ENCODE measurements around the gene TMOD3.

TMOD3 gene

GRCh38 chr15:51955504-51955903 is 126.1 kb downstream of the TMOD3 start:
- Histone ChIP-seq H3K27ac (ENCODE audit: extremely low read depth, low read depth, low read length) (no peak overlapping the region), H3K4me3 (ENCODE audit: low read depth, low read length) (no peak overlapping the region), H3K9me3 (ENCODE audit: control insufficient read depth, insufficient read depth, low read depth, low read length) (no peaks in the 10 kb centered on the region), H3K4me1 (ENCODE audit: control insufficient read depth, insufficient read depth, low read length) (no peaks in the 10 kb centered on the region), H3K36me3 (ENCODE audit: control insufficient read depth in 2 of 2, insufficient read depth in 1 of 2, low read length in 2 of 2) (peaks cover 32 to 68% of the 10 kb centered on the region in 2 experiments)
- ChIA-PET CTCF (no interaction called here), POLR2A (interaction anchor here (0.6 kb wide), 1 partner anchor 64 kb away, joined by 3 read pairs; no protein-coding TSS in a partner anchor)
- TF ChIP-seq ZNF561 (tag by site-specific recombination; IDR thresholded peaks at IDR 0.05; ENCODE audit: borderline replicate concordance) (no peak), SP7 (tag by site-specific recombination; IDR thresholded peaks at IDR 0.05) (no peak), ZNF138 (tag by site-specific recombination; IDR thresholded peaks at IDR 0.05; ENCODE audit: borderline replicate concordance) (no peak), ZBTB11 (tag by site-specific recombination; conservative IDR thresholded peaks at IDR 0.05; ENCODE audit: low read depth) (no peak), KLF16 (tag by site-specific recombination; IDR thresholded peaks at IDR 0.05) (no peak), YY2 (tag by site-specific recombination; IDR thresholded peaks at IDR 0.05) (no peak), ZBTB7A (tag by site-specific recombination; IDR thresholded peaks at IDR 0.05; ENCODE audit: low read depth) (no peak), ZSCAN23 (tag by site-specific recombination; IDR thresholded peaks at IDR 0.05) (no peak), ZNF362 (tag by site-specific recombination; IDR thresholded peaks at IDR 0.05) (no peak), ZNF473 (tag by site-specific recombination; IDR thresholded peaks at IDR 0.05) (no peak), PRDM6 (tag by site-specific recombination; IDR thresholded peaks at IDR 0.05) (no peak), ZNF747 (tag by site-specific recombination; IDR thresholded peaks at IDR 0.05) (no peak)

Measured in HEK293 (cell line).